NOMO-1 (cell line): ENCODE measurements around the gene ABCA4.
"Not testable (repeated sequence)": the region's sequence is repeated elsewhere in the genome, so short reads cannot be mapped to it uniquely, and the experiment has no call there.

Experiments used
- DNase-seq, 2 experiments: peaks; one replicate each; lab custom pipeline; 2025; ENCODE audit not compliant: unreplicated experiment in 2 of 2; lab: John Stamatoyannopoulos, UW

Gene ABCA4

GRCh38 chr1:94120991-94121390, at the start of gene ABCA4:
ABCA4 (minus strand) TSS chr1:94121148; CDS start chr1:94121045, 103 bp downstream.
- no peak for DNase-seq

- no peak for DNase-seq
Measured at GRCh38 chr1:94169126-94169525, 48.2 kb upstream of the ABCA4 start.

- DNase-seq: no peak
Measured at GRCh38 chr1:94165843-94166242, 44.9 kb upstream of the ABCA4 start.

GRCh38 chr1:94164885-94165284, 43.9 kb upstream of the ABCA4 start:
- DNase-seq: not testable (repeated sequence)

GRCh38 chr1:94164121-94164520, 43.2 kb upstream of the ABCA4 start:
- not testable (repeated sequence) for DNase-seq

GRCh38 chr1:94163249-94163648, 42.3 kb upstream of the ABCA4 start:
- not testable (repeated sequence) for DNase-seq

- DNase-seq: no peak
Measured at GRCh38 chr1:94160811-94161210, 39.9 kb upstream of the ABCA4 start.

GRCh38 chr1:94156096-94156625, 35.2 kb upstream of the ABCA4 start:
- no peak for DNase-seq

- no peak for DNase-seq
Measured at GRCh38 chr1:94154989-94155388, 34.0 kb upstream of the ABCA4 start.

- no peak for DNase-seq
Measured at GRCh38 chr1:94153133-94153532, 32.2 kb upstream of the ABCA4 start.

GRCh38 chr1:94149166-94149565, 28.2 kb upstream of the ABCA4 start:
- not testable (repeated sequence) for DNase-seq

GRCh38 chr1:94146273-94146672, 25.3 kb upstream of the ABCA4 start:
- no peak for DNase-seq

- no peak for DNase-seq
Measured at GRCh38 chr1:94144836-94145235, 23.9 kb upstream of the ABCA4 start.

- no peak for DNase-seq
Measured at GRCh38 chr1:94143809-94144176, 22.8 kb upstream of the ABCA4 start.

- no peak for DNase-seq
Measured at GRCh38 chr1:94143173-94143808, 22.3 kb upstream of the ABCA4 start.

GRCh38 chr1:94142583-94142982, 21.6 kb upstream of the ABCA4 start:
- DNase-seq: no peak

GRCh38 chr1:94142022-94142421, 21.1 kb upstream of the ABCA4 start:
- DNase-seq: no peak

GRCh38 chr1:94132111-94132510, 11.2 kb upstream of the ABCA4 start:
- no peak for DNase-seq

GRCh38 chr1:94130851-94131595, 10.1 kb upstream of the ABCA4 start:
- DNase-seq: no peak

GRCh38 chr1:94126651-94127050, 5.7 kb upstream of the ABCA4 start:
- no peak for DNase-seq

- DNase-seq: no peak
Measured at GRCh38 chr1:94125551-94126514, 4.9 kb upstream of the ABCA4 start.
